DMS53 treated with DMSO at 0.1 percent for 48 hours (cell line): ENCODE measurements around the gene ACBD4.

Experiments
- DNase-seq: peaks from one replicate; lab custom pipeline; 2025; ENCODE audit not compliant: unreplicated experiment; lab: John Stamatoyannopoulos, UW

Gene ACBD4

GRCh38 chr17:45132572-45133463, 2.7 kb upstream of the ACBD4 start:
- peak; percentile 94 for DNase-seq

GRCh38 chr17:45135978-45136791, 698 bp downstream of the ACBD4 start:
- DNase-seq, result no peak

DNA sequence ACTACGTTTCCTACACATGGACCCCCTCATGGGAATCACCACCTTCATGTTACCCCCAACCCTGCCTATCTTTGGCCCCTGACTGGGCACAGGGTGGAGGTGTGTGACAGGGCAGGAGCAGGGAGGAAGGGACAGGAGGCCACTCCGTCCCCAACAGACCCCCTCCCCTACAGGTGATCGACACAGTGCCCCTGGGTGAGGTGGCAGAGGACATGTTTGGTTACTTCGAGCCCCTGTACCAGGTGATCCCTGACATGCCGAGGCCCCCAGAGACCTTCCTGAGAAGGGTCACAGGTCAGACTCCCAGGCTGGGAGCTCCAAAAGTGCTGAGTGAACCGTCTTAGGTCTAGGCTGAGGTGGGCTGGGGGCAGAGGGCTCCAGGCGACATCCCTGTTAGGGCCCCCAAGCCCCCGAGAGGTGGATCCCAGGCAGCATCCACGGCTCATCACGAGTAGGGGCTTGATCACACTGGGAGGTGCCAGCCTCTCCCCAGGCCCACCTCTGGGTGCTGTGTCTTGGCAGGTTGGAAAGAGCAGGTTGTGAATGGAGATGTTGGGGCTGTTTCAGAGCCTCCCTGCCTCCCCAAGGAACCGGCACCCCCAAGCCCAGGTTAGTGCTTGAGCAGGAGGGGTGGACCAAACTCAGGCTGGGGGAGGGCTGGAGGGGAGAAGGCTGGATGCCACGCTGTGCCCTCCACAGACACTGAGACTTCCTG, 1.5 kb downstream of the ACBD4 start:
- DNase-seq, result no peak

- DNase-seq, result no peak
Measured at GRCh38 chr17:45137561-45138305, 2.2 kb downstream of the ACBD4 start.

DNA sequence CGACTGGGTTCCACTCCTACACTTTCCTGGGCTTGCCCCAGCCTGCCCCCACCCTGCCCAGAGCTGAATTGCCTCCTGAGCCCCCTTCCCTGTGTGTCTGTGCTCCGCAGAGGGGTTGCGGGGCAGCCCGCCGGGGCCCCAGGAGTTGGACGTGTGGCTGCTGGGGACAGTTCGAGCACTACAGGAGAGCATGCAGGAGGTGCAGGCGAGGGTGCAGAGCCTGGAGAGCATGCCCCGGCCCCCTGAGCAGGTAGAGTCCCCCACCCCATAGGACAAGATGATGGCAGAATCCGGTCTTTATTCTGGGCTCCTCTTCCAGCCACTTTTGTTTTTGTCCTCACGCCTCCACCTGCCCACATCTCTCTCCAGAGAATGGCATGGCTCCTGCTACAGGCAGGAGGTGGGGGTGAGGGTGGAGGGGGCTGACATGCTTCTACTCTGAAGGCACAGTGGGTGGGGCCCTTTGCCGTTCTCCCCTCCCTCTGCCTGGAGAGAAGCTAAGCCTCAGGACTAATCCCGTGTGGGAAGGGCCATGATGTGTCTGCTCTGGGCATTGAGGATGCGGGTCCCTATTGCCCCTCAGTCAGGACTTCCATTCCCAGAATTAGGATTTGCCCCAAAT, 3.5 kb downstream of the ACBD4 start:
- no peak for DNase-seq

- DNase-seq, result no peak
Measured at GRCh38 chr17:45139533-45139920, 4.0 kb downstream of the ACBD4 start.

DNA sequence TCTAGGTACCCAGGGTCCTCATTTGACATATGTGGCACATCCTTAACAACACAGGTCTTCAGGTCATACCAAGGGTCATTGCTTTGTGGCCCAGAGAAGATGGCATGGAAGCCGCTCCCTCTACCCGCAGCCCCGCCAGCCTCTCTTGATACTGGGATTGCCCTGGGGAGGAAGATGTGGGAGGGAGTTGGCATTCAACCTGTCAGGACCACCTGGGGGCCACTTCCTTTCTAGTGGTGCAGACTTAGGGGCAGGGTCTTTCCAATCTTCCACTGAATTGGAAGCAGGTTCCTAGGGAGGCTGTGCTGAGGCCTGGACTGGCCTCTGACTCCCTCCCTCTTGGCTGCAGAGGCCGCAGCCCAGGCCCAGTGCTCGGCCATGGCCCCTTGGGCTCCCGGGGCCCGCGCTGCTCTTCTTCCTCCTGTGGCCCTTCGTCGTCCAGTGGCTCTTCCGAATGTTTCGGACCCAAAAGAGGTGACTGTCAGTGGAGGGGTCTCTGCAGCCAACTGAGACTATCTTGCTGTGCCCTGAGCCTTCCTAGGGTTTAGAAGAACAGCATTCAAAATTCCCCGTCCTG, 7.7 kb downstream of the ACBD4 start:
- DNase-seq, result no peak

GRCh38 chr17:45143767-45144198, 8.3 kb downstream of the ACBD4 start:
- no peak for DNase-seq

GRCh38 chr17:45144199-45145034, 8.9 kb downstream of the ACBD4 start:
- DNase-seq, result no peak

GRCh38 chr17:45145035-45145389, 9.5 kb downstream of the ACBD4 start:
- DNase-seq, result no peak

DNA sequence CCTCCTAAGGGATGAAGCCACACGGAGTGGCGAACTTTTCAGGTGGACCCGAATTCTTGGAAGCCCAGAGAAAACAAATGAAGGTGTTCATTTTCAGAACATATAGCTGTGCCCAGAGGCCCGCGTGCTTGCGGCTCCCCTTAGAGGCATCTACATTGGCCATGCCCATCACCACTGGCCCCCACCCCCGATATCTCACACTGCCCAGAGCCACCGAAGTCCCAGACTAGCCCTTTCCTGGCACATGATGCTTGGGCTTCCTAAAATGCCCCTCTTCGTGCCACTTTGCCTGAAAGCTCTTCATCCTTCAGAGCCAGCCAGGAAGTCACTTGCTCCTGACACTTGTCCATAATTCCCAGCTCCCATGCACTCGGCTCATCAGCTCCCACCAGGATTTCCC, 10.7 kb downstream of the ACBD4 start:
- no peak for DNase-seq

- DNase-seq, result no peak
Measured at GRCh38 chr17:45146592-45146889, 11.1 kb downstream of the ACBD4 start.

DNA sequence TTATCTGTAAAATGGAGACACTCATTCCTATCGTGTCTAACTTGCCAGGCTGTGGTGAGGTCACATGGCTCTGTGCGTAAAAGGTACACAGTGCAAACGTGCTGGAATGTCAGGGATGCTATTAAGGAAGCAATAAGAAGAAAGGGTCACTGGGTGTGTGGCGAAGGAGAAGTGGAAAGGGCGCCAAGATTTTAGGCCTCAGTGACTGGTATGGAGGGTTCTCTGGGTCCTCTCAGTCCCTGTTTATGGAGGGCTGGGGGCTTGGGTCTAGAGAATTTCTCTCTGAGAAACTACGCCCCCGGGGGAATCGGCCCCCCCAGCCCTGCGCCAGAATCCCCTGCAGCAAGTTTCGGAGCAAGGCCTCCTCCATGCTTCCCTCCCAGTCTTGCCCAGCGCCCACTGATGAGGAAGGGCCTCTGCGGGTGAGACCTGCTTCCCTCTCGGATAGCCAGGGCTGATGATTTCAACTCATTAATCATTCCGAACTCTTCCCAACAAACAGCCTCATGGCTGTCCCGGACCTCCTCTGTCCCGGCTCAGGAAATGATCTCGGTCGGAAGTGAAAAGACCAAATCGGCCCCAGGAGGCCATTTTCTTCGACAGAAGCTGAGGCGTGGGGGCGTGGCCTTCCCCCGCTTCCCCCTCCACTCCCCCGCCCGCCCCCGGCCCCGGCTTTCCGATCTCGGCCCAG, 11.5 kb downstream of the ACBD4 start:
- peak; percentile 74 for DNase-seq

GRCh38 chr17:45147581-45148182, 12.2 kb downstream of the ACBD4 start:
- DNase-seq, result peak; percentile 96

DNA sequence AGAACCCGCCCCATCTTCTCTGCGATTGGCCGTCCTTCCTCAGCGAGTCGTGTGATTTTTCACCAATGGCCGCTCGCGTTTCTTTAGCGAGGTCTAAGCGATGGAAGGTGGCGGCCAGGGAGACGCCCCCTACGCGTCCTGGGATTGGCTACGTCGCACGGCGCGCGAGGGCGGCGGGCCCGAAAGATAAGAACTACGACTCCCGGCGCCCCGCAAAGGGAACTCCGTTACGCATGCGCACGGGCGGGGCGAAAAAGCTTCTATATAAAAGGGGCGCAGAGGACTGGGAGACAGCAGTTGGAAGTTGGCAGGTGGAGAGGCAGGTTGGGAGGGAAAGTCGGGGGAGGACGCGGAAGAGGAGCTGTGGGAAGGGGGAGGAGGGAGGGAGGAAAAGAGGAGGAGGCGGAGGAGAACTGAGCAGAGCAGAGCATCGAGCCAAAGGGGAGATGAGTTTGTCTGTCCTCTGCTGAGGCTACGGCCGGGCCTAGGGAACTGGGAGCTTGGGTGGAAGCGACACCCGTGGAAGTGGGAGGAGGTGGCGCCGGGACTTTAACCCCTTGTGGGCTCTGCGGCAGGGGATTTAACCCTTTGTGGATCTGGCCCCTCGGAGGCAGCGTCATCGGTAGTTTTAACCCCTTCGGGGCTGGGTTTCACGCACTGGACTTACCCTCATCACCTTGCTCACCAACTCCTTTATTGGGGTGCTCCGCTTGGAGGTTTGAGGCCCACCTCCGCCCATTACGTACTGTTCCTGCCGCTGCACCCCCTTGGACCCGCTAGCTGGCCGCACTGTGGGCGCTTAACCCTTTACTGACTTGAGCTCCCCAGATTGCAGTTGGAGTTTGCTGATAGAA, 12.9 kb downstream of the ACBD4 start, which contains the start of gene HEXIM1:
Gene HEXIM1, plus strand, starts transcription at position 293 of the 854 bp plus-strand sequence. CDS start 716 bp downstream, outside the sequence.
- DNase-seq, result peak; percentile 100

- peak; percentile 71 for DNase-seq
Measured at GRCh38 chr17:45149037-45149668, 13.7 kb downstream of the ACBD4 start.
